G401.6 (cell line): ENCODE results near the gene SLC22A8.
A peak's percentile ranks its signal among the peaks of the same experiment; 100 is the strongest.
"Not testable (repeated sequence)": the region's sequence is repeated elsewhere in the genome, so short reads cannot be mapped to it uniquely, and the experiment has no call there.

Source experiments
- FAIRE-seq: peaks from 2 replicates; lab custom pipeline; 2012; peaks lifted over from hg19 to GRCh38; lab: Jason Lieb, UNC

Gene SLC22A8, protein sequence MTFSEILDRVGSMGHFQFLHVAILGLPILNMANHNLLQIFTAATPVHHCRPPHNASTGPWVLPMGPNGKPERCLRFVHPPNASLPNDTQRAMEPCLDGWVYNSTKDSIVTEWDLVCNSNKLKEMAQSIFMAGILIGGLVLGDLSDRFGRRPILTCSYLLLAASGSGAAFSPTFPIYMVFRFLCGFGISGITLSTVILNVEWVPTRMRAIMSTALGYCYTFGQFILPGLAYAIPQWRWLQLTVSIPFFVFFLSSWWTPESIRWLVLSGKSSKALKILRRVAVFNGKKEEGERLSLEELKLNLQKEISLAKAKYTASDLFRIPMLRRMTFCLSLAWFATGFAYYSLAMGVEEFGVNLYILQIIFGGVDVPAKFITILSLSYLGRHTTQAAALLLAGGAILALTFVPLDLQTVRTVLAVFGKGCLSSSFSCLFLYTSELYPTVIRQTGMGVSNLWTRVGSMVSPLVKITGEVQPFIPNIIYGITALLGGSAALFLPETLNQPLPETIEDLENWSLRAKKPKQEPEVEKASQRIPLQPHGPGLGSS

DNA sequence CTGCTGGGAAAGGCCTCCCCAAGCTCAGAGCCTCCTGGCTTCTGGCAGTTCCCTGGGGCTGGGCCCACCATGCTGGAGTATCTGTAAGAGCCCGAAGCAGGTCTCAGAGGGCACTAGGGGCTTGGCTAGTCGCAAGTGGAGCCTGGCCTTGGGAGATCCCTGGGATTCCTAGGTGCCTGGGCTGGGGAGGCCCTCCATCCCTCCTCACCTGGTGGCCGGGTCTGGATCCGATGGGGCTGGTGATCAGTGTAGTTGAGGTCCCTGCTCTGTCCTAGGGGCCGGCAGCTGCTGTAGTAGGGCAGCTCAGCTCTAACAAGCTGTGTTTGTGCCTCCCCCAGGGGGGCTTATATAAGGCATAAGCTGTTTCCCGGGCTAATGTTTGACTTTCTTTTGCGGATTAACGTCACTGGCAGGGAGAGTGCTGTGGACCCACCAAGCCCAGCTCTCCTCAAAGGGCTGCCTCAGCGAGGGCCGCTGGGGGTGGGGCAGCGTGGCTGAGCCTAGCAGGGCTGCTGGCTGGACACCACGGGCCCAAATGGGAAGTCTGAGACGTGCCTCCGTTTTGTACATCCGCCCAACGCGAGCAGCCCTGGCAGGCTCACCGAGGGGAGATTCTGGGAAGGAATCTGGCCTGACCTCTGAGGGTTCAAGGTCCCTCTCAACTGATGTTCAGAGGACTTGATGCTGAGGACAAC lies at the start of gene SLC22A8:
Gene SLC22A8 (minus strand): TSS at position 321 of the 695 bp plus-strand sequence. CDS start 883 bp downstream, outside the sequence.
- no peak for FAIRE-seq

GRCh38 chr11:63046203-63046602 lies 30.6 kb upstream of the SLC22A8 start:
- not testable (repeated sequence) for FAIRE-seq

DNA sequence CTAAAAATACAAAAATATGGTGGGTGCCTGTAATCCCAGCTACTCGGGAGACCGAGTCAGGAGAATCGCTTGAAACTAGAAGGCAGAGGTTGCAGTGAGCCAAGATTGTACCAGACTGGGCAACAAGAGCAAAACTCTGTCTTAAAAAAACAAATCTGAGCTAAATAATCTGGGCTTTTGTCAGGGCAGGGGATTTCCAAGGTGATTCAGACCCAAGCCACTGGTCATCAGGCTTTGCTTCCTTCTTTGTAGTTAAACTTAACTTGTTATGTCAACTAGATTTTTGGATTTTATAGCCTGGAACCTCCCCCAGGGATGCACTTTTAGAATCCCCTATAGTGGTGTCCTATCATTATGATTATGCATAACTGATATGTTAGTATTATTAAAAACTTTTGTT lies 27.0 kb upstream of the SLC22A8 start:
- no peak for FAIRE-seq

GRCh38 chr11:63032457-63032856 lies 16.8 kb upstream of the SLC22A8 start:
- FAIRE-seq: no peak

GRCh38 chr11:63023841-63024648 lies 8.4 kb upstream of the SLC22A8 start:
- peak; percentile 94 for FAIRE-seq

DNA sequence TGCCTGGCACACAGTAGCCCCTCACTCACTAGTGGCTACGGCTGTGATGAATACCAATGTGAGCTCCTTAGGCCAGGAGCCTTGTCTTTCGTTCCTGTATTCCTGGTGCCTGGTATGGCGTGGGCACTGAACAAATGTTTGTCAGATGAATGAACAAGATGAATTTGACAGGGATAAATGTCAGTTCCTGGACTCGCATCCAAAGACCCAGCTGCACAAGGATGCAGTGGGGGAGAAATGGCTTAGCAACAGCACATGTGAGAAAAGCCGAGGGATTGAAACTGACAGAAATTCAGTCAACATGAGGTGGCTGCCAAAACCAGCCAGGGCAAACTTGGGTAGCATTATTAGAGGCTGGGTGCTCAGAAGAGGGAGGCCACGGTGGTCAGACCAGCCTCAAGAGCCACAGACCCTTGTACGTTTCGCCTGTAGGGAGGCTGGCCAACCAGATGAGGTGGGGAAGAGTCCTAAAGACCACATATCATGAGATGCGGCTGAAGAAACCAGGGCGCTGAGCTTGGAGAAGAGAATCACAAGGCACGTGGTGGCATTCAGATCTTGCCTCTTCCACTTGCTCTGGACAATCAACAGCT lies 7.7 kb upstream of the SLC22A8 start:
- FAIRE-seq: no peak

- FAIRE-seq: no peak
These were observed 6.8 kb upstream of the SLC22A8 start for GRCh38 chr11:63022441-63022840.

DNA sequence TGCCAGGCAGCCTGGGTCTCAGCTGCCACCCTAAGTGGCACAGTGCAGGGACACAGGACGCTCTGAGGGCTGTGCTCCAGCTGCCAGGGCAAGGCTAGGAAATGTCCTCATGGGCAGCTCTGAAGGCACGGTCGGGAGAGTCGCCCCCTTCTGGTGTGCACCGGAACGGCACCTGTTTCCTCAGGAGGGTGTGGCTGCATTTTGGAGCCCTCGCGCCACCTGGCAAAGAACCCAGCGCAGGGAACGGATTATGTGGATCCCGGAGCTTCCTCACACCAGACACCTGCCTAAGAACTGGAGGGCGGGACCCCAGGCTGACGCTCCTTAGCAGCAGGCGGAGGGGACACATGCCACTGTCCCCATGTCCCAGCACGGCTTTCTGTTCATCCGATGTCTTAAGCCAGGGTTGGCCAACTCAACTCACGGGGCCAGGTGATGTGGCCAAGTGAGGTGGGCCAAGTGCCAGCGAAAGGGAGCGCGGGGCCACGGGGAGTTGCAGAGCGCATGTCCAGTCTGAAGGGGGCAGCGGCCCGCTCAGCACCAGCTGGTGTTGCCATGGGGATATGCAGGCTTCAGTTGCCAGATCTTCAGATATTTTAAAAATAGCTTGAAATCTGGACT lies 5.1 kb upstream of the SLC22A8 start:
- FAIRE-seq: no peak

DNA sequence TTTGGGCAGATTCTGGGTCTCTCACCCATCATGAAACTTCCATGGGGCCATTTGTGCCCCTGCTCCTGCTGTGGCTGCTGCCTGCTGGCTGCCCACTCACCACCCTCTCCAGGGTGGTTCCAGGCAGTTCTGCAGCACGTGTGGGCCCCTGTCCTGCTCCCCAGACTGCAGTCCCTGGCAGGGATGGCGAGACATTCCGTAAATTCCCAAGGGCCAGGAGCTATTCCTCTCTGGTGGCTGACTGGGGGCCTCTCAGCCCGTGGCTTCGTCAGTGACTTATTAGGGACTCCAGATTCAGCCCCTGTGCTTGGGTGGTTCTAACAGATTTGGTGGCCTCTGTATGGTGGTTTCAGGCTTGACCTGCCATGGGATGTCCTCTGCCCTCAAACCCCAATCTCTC lies 3.9 kb upstream of the SLC22A8 start:
- no peak for FAIRE-seq

GRCh38 chr11:63017306-63017974 lies 1.8 kb upstream of the SLC22A8 start:
- no peak for FAIRE-seq

DNA sequence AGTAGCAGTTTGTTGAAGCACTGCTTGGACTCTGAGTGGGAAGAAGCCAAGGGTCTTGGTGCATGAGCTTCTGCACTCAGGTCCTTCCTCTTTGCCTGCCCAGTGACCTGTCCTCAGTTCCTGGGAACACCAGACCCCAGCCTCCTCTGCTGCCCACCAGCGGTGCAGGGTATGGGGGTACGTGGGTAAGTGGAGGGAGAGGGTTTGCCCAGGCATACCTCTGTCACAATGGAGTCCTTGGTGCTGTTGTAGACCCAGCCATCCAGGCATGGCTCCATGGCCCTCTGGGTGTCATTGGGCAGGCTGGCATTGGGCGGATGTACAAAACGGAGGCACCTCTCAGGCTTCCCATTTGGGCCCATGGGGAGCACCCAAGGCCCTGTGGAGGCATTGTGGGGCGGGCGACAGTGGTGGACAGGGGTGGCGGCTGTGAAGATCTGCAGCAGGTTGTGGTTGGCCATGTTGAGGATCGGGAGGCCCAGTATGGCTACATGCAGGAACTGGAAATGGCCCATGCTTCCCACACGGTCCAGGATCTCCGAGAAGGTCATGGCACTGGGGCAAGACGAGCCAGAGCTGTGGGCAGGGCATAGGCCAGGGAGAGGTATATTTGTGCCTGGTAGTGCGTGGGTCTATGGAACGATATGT lies 1.1 kb downstream of the SLC22A8 start:
- no peak for FAIRE-seq

DNA sequence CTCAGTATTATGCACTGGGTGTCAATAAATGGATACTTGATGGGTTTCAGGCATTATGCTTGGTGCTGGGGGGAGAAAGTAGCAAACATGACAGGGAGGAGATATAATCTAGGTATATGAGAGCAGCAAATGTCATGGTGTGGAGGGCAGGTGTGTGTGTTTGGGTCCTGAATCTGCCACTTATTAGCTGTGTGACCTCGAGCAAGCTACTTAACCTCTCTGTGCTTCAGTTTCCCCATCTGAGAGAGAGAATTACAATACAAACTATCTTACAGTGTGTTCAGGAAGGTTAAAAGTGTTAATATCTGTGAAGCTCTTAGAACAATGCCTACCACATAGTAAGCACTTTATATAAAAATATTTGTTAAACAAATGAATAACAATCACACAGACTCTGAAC lies 2.8 kb downstream of the SLC22A8 start:
- no peak for FAIRE-seq

- FAIRE-seq: no peak
These were observed 3.2 kb downstream of the SLC22A8 start for GRCh38 chr11:63012430-63012829.

GRCh38 chr11:63010934-63011439 lies 4.7 kb downstream of the SLC22A8 start:
- no peak for FAIRE-seq

DNA sequence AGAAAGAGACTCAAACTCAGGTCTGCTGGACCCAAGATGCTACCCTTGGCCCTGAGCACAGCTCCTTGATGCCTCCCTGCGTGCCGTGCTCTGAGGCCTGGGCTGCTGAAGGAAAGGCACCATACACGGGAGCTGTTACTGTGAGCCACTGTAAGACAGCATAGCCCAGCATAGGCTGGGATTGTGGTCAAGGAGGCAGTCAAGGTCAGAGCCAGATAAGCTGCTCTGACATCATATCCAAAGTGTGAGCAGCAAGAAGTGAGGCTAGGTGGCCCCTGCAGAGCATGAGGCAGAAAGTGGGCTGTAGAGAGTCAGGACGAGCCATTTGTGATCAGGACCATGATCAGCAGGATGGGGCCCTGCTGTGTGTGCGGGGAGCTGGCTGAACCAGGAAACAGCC lies 7.7 kb downstream of the SLC22A8 start:
- FAIRE-seq: no peak

- FAIRE-seq: no peak
These were observed 14.2 kb downstream of the SLC22A8 start for GRCh38 chr11:63001456-63001855.

- no peak for FAIRE-seq
These were observed 16.0 kb downstream of the SLC22A8 start for GRCh38 chr11:62999649-63000048.

GRCh38 chr11:62999156-62999555 lies 16.5 kb downstream of the SLC22A8 start:
- no peak for FAIRE-seq

DNA sequence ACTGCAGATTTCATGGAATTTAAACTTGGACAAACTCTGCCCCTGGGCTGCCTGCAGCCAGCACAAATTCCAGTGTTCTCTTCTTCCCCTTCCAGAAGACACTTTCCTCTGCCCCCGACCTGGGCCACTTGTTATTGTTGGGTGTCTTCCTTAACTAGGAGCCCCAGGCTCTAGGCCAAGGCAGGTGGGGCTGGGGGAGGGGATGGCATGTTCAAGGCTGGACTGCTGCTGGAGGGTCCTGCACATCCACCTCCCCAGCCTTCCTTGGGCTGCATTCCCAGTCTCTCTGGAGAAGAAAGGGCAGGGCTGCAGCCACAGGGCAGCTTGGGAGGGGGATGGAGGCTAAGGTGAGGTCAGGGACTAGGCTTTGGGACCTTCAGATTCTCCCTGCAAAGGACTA lies 19.4 kb downstream of the SLC22A8 start:
- no peak for FAIRE-seq

DNA sequence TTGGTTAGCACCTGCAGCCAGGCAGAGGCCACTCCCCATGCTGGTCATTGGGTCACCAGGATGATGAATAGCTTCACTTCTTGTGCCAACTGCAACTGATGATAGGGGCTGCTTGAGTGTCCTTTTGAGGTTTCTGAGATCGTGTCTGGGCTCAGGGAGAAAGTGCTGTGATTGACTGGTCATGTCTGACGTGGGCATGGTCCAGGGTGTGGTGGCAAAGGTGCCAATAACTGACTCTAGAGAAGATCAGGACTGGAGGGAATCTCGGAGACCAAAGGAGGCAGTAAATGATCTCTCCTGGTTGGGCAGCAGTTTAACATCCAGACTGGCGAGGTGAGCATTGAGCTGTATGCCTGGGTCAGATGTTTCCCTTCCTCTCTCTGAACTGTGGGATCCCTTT lies 20.9 kb downstream of the SLC22A8 start:
- no peak for FAIRE-seq
